ENCODE measurements around the gene ICA1. TPM values are rescaled to one million over a fixed set of nuclear protein-coding genes. Genes with fewer than 3 reads are reported as not detected.

Gene ICA1
- 3.3 and 9.9 TPM in 2 replicates for total RNA-seq

DNA sequence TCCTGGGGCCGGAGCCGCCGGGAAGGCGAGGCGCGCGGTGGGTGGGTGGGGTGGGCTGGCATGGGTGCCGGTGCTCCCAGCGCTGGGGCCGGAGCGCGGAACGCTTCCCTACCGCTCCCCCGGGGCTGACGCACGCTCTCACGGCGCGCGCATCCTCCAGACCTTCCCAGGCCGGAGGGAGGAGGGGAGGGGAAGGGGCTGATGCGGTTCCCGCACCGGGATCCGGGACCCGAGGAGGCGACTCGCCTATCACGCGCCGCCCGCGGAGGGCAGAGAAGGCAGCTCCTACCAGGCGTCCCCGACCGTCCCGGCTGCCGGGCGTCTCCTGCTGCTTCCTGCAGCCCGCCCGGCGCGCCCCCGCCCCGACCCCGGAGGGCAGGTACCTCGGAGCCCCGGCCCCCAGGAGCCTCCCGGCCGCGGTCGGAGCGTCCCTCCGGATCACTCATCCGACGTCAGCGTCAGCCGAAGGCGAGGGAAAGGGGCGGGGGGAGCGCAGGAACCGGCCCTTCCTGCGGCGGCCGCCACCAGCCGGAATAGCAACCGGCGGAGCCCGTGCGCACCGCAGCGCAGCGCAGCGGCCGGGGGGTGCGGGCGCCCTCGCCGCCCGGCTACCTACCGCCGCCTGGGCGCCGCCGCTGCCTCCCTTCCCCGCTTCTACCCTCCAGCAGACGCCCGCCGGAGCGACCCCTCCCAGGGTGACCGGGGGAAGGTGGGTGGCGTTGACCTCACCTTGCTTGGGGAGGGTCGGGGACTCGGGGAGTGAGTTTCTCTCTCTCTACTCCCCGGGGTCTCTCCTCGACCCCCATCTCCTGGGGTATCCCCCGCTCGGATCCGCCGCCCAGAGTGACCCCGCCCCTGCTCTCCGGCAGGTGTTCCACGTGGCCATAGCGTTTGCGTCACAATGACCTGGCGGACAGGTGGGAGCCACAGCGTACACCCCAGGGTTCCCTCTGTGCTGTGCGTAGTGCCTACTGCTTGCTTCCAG, at the start of gene ICA1:
ICA1 (minus strand) TSS at position 457 of the 985 bp plus-strand sequence. CDS start 26,241 bp downstream, outside the sequence.

Other genes starting within 250 kb of the ICA1 start
- gene NXPH1, start 171.4 kb upstream of the ICA1 start, total RNA-seq, result not detected in 2 replicates